C4-2B (cell line): Measurements from ENCODE around the gene LEO1.

ENCODE experiments used
- H3K27ac ChIP-seq: fragments of 450-650 bp; 2 replicates; pipeline ENCODE4 v1.5.1; 2017
- CTCF ChIP-seq: fragments of 450-650 bp; conservative IDR thresholded peaks from 2 replicates; pipeline ENCODE4 v1.5.1; 2017; ENCODE audit warnings: mild to moderate bottlenecking
- ZFX ChIP-seq: fragments of 450-650 bp; IDR thresholded peaks from 2 replicates; pipeline ENCODE4 v1.6.1; 2017

Gene LEO1

GRCh38 chr15:51992953-51993352 is 21.4 kb upstream of the LEO1 start:
- peak overlapping the region; percentile 91 for H3K27ac ChIP-seq
- TF ChIP-seq ZFX (no peak), CTCF (no peak)

- H3K27ac ChIP-seq = peak overlapping the region; percentile 91
- TF ChIP-seq CTCF = no peak
- no peak for TF ChIP-seq ZFX
These were observed 19.6 kb upstream of the LEO1 start for GRCh38 chr15:51991141-51991540.

- no peak for TF ChIP-seq ZFX
- no peak for TF ChIP-seq CTCF
- peak overlapping the region; percentile 92 for H3K27ac ChIP-seq
These were observed 11.2 kb upstream of the LEO1 start for GRCh38 chr15:51982770-51983103.

- peak overlapping the region; percentile 96; the same call in 1 of the 2 replicates for H3K27ac ChIP-seq
- TF ChIP-seq CTCF (no peak; the same call in 1 of the 2 replicates), ZFX (no peak)
These were observed 10.6 kb upstream of the LEO1 start for GRCh38 chr15:51982013-51982769.

- no peak overlapping the region for H3K27ac ChIP-seq
- no peak for TF ChIP-seq ZFX
- no peak for TF ChIP-seq CTCF
These were observed 2.2 kb upstream of the LEO1 start for GRCh38 chr15:51973775-51974174.

GRCh38 chr15:51973220-51973619 is 1.6 kb upstream of the LEO1 start:
- no peak for TF ChIP-seq CTCF
- no peak for TF ChIP-seq ZFX
- no peak overlapping the region for H3K27ac ChIP-seq

- TF ChIP-seq CTCF = no peak
- no peak for TF ChIP-seq ZFX
- peak overlapping the region; percentile 100 for H3K27ac ChIP-seq
These were observed 575 bp downstream of the LEO1 start for GRCh38 chr15:51971032-51971374.
